Ascending aorta (tissue), 2 donors: ENCODE measurements around the gene GPRC5D. TPM values are rescaled to one million over a fixed set of nuclear protein-coding genes. Genes with fewer than 3 reads are reported as not detected.

Experiments used
- DNase-seq, 2 donors: peaks; one replicate each; pipeline ENCODE4 v3.0.0-alpha.2; 2019; ENCODE audit warnings: low spot score in 2 of 2
- H3K27ac ChIP-seq, 2 donors: fragments of 200-600 bp; sonication (generic); one replicate each; pipeline ENCODE4 v1.5.1; 2016 to 2017; ENCODE audit warnings: mild to moderate bottlenecking in 1 of 2
- H3K27me3 ChIP-seq: fragments of 200-600 bp; sonication (generic); one replicate; pipeline ENCODE4 v1.5.1; 2017
- H3K36me3 ChIP-seq, 2 donors: fragments of 200-600 bp; sonication (generic); one replicate each; pipeline ENCODE4 v1.5.1; 2016
- H3K4me1 ChIP-seq, 2 donors: fragments of 200-600 bp; sonication (generic); one replicate each; pipeline ENCODE4 v1.5.1; 2016 to 2017; ENCODE audit warnings: mild to moderate bottlenecking in 1 of 2
- H3K4me3 ChIP-seq, 2 donors: fragments of 200-600 bp; sonication (generic); one replicate each; pipeline ENCODE4 v1.5.1; 2016 to 2017; ENCODE audit warnings: mild to moderate bottlenecking in 1 of 2
- H3K9me3 ChIP-seq, 2 donors: fragments of 200-600 bp; sonication (generic); one replicate each; pipeline ENCODE4 v1.5.1; 2016
- intact Hi-C: fragments of 100-400 bp; cut with DNase I; formaldehyde crosslinking; loops from one replicate; pipeline ENCODE4 v1.15.1; 2023
- total RNA-seq: library from RNA; depleted of rRNA; stranded (reverse); fragments of >200 nt; gene quantifications from one replicate; pipeline ENCODE4 v1.1.0, GENCODE V29; 2016
- TF ChIP-seq, protein P1 (sequence below), 3 experiments: fragments of 200-600 bp in 2 of 3; fragments of 450-650 bp in 1 of 3; sonication (generic) in 2 of 3; IDR thresholded peaks; one replicate each; pipeline ENCODE4 v1.5.1; 2016 to 2019; ENCODE audit warnings: antibody characterized with exemption in 3 of 3, mild to moderate bottlenecking in 1 of 3, moderate library complexity in 1 of 3

GPRC5D gene
- total RNA-seq, 1 donor from 2014 or later: not detected

DNA sequence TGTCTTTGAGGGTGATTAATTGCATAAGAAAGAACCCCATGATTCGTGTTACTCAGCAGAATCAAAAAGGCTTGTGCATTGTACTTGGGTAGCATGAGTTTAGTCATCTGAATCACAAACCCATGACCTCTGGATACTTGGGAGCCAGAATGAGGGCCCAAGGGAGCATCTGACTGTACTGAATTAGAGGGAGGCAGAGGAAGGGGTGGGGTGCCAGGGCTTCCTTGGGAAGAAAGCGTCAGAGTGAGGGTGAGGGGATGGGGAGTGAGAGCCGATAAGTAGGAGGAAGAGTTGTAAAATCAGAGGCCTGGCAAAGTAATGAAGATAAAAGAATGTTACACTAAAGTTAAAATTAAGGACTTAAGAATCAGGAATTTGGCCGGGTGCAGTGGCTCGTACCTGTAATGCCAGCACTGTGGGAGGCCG lies 29.8 kb downstream of the GPRC5D start:
- H3K4me1 ChIP-seq: peaks cover 0 to 12% of the 10 kb centered on the region in 2 donors
- intact Hi-C loops: no loop called here
- no peak overlapping the region for H3K27ac ChIP-seq
- H3K27me3 ChIP-seq: no peaks in the 10 kb centered on the region
- DNase-seq: peak in 1 of 2 donors; percentile 58
- H3K9me3 ChIP-seq: no peaks in the 10 kb centered on the region
- H3K36me3 ChIP-seq: peaks cover 0 to 5% of the 10 kb centered on the region in 2 donors
- no peak overlapping the region for H3K4me3 ChIP-seq
- TF ChIP-seq, protein P1, sequence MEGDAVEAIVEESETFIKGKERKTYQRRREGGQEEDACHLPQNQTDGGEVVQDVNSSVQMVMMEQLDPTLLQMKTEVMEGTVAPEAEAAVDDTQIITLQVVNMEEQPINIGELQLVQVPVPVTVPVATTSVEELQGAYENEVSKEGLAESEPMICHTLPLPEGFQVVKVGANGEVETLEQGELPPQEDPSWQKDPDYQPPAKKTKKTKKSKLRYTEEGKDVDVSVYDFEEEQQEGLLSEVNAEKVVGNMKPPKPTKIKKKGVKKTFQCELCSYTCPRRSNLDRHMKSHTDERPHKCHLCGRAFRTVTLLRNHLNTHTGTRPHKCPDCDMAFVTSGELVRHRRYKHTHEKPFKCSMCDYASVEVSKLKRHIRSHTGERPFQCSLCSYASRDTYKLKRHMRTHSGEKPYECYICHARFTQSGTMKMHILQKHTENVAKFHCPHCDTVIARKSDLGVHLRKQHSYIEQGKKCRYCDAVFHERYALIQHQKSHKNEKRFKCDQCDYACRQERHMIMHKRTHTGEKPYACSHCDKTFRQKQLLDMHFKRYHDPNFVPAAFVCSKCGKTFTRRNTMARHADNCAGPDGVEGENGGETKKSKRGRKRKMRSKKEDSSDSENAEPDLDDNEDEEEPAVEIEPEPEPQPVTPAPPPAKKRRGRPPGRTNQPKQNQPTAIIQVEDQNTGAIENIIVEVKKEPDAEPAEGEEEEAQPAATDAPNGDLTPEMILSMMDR (IDR thresholded peaks at IDR 0.05): no peak

DNA sequence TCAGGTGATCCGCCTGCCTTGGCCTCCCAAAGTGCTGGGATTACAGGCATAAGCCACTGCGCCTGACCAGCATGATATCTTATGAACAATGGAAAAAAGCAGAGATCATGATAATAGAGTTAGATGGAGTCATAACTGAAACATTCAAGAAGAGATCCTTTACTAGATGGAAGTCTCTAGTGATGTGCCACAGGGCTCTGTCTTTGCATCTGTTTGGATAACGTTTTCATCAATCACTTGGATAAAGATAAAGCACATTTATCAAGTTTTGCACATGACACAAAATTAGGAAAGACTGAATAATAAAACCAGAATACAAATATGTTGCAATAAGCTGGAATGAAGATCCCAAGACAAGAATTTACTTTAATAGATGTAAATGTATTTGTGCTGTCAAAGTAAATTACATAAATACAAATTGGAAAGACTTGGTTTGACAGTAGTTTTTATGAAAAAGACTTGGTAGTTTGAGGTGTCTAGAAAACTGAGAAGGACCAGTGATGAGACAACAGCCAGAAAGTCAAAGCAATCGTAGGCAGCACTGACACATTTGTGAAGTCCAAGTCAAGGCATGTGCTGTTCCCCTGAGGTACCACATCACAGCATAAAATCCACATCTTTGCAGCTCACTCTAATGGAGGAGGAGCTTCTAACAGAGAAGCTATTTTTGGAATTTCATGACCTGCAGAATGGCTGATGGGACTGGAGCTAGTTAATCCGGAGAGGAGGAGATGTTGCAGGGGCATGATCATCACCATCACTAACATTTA lies 32.1 kb downstream of the GPRC5D start:
- Histone ChIP-seq H3K27ac (no peak overlapping the region), H3K9me3 (no peaks in the 10 kb centered on the region), H3K4me3 (no peak overlapping the region), H3K36me3 (peaks cover 0 to 5% of the 10 kb centered on the region in 2 donors), H3K27me3 (no peaks in the 10 kb centered on the region), H3K4me1 (peaks cover 0 to 13% of the 10 kb centered on the region in 2 donors)
- intact Hi-C loops: loop anchor here (5.0 kb wide), 2 partner anchors 133 to 177 kb away; partner anchors contain the start of gene APOLD1
- TF ChIP-seq, protein P1 (IDR thresholded peaks at IDR 0.05): no peak
- DNase-seq: no peak

DNA sequence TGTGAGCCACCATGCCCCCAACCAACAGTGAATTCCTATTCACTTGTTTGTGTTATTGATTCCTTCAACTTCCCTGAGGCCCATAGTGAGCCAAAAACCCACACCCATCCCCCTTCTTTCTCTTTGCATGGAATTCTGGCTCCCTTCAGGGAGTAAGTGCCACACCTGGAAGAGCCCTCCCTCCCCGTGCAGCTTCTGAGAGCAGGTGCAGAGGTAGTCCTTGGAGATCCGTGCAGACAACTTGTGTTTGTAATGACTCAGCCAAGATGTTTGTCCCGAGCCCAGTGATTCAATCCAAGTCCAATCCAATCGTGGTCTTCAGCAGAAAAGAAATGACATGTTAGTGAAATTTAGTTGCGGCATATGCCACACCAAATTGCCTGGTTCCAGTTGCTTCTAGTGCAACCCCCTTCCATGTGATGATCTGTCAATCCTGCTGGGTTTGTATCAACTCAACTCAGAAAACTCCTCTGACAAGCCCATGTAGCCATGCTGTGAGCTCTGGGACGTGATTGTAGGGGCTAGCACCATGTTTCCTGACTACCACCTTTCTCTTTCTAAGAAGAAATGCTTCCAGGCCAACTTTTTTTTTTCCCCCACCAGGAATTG lies 33.1 kb downstream of the GPRC5D start:
- intact Hi-C loops: loop anchor here (5.0 kb wide), 2 partner anchors 132 to 178 kb away; partner anchors contain the start of gene APOLD1
- DNase-seq: no peak
- TF ChIP-seq, protein P1 (IDR thresholded peaks at IDR 0.05): no peak
- Histone ChIP-seq H3K4me1 (peaks cover 0 to 13% of the 10 kb centered on the region in 2 donors), H3K4me3 (no peak overlapping the region), H3K9me3 (no peaks in the 10 kb centered on the region), H3K27ac (no peak overlapping the region), H3K36me3 (peaks cover 0 to 5% of the 10 kb centered on the region in 2 donors), H3K27me3 (no peaks in the 10 kb centered on the region)

DNA sequence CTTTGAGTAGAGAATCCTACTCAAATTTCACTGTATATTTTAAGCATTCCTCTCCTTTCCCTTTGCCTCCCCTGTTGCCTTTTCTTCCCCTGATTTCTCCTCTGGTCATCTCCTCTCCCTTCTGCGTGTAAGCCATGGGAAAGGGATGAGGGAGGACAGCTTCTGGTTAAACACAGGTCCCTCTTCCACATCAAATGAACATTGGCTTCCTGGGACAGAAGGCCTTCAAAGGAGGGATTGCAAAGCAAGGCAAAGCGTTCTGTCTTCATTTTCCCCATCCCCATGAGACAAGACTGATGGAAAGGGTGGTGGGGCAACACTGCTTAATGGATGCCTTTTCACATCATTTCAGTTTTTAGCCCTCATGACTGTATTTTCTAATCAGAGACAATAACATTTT lies 34.5 kb downstream of the GPRC5D start:
- Histone ChIP-seq H3K36me3 (peaks cover 8 to 17% of the 10 kb centered on the region in 2 donors), H3K4me3 (no peak overlapping the region), H3K27me3 (no peaks in the 10 kb centered on the region), H3K27ac (peak overlapping the region in 1 of 2 donors; percentile 23), H3K4me1 (peaks cover 0 to 13% of the 10 kb centered on the region in 2 donors), H3K9me3 (no peaks in the 10 kb centered on the region)
- intact Hi-C loops: loop anchor here (2.0 to 5.0 kb wide), 3 partner anchors 130 to 295 kb away; partner anchors contain the start of gene APOLD1
- TF ChIP-seq, protein P1 (IDR thresholded peaks at IDR 0.05): no peak
- no peak for DNase-seq

DNA sequence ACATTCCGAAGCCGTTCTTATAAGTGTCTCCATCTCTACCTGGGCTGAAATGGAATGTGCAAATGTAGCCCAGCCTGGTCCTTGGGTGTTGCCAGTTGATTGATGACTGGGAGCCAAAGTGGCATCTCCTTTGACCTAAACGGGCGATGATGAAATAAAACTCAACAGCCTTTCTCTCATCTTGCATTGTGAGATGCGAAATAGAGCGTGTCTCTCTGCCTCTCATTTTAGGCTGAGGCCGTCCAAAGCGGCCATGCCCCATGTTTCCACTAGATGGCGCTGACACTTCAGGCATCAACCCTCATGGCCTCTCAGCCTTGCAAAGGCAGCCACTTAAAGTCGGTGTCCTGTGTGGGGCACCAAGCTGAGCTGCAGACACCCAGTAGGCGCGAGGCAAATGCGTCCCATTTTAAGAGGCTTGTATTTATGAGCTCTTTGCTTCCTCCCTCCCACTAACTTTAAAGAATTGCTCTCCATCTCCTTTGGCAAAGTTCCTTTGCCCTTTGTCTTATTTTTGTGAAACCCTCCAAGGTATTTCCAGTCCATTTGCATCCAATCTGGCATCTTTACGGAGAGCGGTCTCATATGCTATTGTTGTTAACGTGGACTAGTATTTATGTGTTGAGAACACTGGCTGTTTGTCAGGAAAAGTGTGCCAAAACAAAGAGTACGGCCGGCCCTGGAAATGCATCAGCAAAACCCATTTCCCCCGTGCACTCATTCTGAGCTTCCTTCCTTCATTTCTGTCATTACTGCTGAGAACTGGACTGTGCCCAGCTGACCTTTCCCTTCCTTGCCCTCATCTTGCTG lies 35.6 kb downstream of the GPRC5D start:
- TF ChIP-seq, protein P1 (IDR thresholded peaks at IDR 0.05): peak; percentile 93 to 97 (median 96)
- Histone ChIP-seq H3K4me3 (no peak overlapping the region), H3K9me3 (no peaks in the 10 kb centered on the region), H3K4me1 (peaks cover 0 to 13% of the 10 kb centered on the region in 2 donors), H3K36me3 (peaks cover 17 to 23% of the 10 kb centered on the region in 2 donors), H3K27ac (peak overlapping the region; percentile 47 to 64), H3K27me3 (no peaks in the 10 kb centered on the region)
- intact Hi-C loops: loop anchor here (1.0 to 5.0 kb wide), 4 partner anchors 67 to 296 kb away; partner anchors contain the start of gene APOLD1
- DNase-seq: peak; percentile 65 to 95
